ENCODE results near the gene PSMB10. TPM values are rescaled to one million over a fixed set of nuclear protein-coding genes. Genes with fewer than 3 reads are reported as not detected.

Gene PSMB10
- total RNA-seq, 1 donor from 2014 or later, result 1.2 TPM

DNA sequence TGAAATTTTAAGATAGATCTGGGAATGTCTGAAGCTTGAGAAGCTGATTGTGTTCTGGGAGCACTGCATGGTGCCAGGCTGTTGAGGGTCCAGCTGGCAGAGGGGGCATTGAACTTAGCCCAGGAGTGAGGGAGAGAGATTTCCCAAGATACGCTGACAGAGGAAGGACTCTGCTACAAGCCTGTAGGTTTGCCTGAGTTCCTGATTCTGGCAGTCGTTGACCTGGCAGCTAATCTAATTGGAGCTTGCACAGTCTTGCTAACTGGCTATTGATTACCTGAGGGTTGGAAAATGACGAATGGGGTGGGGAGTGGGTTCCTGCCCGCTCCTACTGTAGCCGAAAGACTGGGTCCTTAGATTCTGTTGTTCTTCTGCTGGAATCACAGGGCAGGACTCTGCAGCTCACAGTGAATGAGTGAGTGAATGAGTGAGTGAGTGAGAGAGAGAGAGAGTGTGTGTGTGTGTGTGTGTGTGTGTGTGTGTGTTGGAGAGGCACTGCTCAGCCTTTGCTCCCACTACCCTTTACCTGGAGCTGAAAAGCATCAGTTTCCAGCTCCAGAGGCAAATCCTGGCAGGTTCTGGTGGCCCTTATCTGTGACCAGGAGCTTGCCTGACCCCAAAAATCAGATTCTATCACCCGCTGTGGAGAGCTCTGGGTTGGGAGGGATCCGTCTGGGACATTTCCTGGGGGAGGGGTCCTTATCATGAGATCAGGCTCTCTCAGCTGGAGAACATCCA, 21.7 kb downstream of the PSMB10 start:
- Histone ChIP-seq H3K9me3 (ENCODE audit: low read depth) (no peaks in the 10 kb centered on the region), H3K27ac (no peak overlapping the region), H3K4me3 (no peak overlapping the region), H3K9ac (no peak overlapping the region), H2AFZ (replicated peaks) (no peak overlapping the region), H3F3A (ENCODE audit: low read depth) (no peaks in the 10 kb centered on the region), H3K27me3 (no peaks in the 10 kb centered on the region), H3K36me3 (no peaks in the 10 kb centered on the region), H4K20me1 (ENCODE audit: low read depth) (peaks cover 24% of the 10 kb centered on the region), H3K79me2 (ENCODE audit: low read depth) (no peaks in the 10 kb centered on the region), H3K4me1 (no peaks in the 10 kb centered on the region), H3K4me2 (no peak overlapping the region)
- TF ChIP-seq EZH2 (IDR thresholded peaks at IDR 0.05) (no peak), EZH2phosphoT487 (IDR thresholded peaks at IDR 0.05) (no peak)
- TF ChIP-seq, protein P1, sequence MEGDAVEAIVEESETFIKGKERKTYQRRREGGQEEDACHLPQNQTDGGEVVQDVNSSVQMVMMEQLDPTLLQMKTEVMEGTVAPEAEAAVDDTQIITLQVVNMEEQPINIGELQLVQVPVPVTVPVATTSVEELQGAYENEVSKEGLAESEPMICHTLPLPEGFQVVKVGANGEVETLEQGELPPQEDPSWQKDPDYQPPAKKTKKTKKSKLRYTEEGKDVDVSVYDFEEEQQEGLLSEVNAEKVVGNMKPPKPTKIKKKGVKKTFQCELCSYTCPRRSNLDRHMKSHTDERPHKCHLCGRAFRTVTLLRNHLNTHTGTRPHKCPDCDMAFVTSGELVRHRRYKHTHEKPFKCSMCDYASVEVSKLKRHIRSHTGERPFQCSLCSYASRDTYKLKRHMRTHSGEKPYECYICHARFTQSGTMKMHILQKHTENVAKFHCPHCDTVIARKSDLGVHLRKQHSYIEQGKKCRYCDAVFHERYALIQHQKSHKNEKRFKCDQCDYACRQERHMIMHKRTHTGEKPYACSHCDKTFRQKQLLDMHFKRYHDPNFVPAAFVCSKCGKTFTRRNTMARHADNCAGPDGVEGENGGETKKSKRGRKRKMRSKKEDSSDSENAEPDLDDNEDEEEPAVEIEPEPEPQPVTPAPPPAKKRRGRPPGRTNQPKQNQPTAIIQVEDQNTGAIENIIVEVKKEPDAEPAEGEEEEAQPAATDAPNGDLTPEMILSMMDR (IDR thresholded peaks at IDR 0.05), result no peak
- Mint-ChIP-seq H3K27me3 (ENCODE audit: insufficient read depth, low read depth) (peaks cover 4% of the 10 kb centered on the region), H3K4me1 (peaks cover 3% of the 10 kb centered on the region), H3K36me3 (peaks cover 7% of the 10 kb centered on the region), H3K9me3 (no peaks in the 10 kb centered on the region), H3K4me3 (no peak overlapping the region), H3K27ac (peak overlapping the region; percentile 48)
- no peak for DNase-seq (ENCODE audit: low spot score)

DNA sequence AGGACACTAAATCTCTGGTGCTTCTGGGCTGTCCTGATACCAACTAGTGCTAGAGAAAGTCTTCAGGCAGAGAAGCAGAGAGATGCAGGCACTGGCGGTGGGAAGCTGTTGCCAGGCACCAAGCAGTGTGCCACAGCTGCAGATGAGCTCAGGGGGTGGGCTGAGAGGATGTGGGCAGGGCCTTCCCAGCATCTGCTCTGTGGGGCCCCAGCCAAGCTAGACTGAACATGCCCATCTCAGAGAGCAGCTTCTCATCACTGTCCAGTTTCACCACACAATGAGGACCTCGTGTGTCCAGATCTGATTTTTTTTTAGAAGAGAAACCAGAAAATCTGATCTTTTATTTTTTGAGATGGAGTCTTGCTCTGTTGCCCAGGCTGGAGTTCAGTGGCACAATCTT, 26.5 kb downstream of the PSMB10 start:
- DNase-seq (ENCODE audit: low spot score), result no peak
- no peak overlapping the region for H3K9ac ChIP-seq
- no peak overlapping the region for H3K4me3 ChIP-seq
- H3K4me2 ChIP-seq, result no peak overlapping the region
- H3K4me1 ChIP-seq, result no peaks in the 10 kb centered on the region
- H3K27me3 ChIP-seq, result no peaks in the 10 kb centered on the region
- no peak overlapping the region for H3K27ac ChIP-seq
- H3K9me3 Mint-ChIP-seq, result no peaks in the 10 kb centered on the region
- H2AFZ ChIP-seq (replicated peaks), result no peak overlapping the region
- H3K27me3 Mint-ChIP-seq (ENCODE audit: insufficient read depth, low read depth), result no peaks in the 10 kb centered on the region
- H3K27ac Mint-ChIP-seq, result no peak overlapping the region
- no peak overlapping the region for H3K4me3 Mint-ChIP-seq
- H3K4me1 Mint-ChIP-seq, result peaks cover 7% of the 10 kb centered on the region
- no peak for TF ChIP-seq EZH2 (IDR thresholded peaks at IDR 0.05)
- no peak for TF ChIP-seq EZH2phosphoT487 (IDR thresholded peaks at IDR 0.05)
- TF ChIP-seq, protein P1 (IDR thresholded peaks at IDR 0.05), result no peak
- H3K79me2 ChIP-seq (ENCODE audit: low read depth), result no peaks in the 10 kb centered on the region
- H3F3A ChIP-seq (ENCODE audit: low read depth), result no peaks in the 10 kb centered on the region
- H3K36me3 ChIP-seq, result no peaks in the 10 kb centered on the region
- H3K36me3 Mint-ChIP-seq, result peaks cover 10% of the 10 kb centered on the region
- H3K9me3 ChIP-seq (ENCODE audit: low read depth), result no peaks in the 10 kb centered on the region
- H4K20me1 ChIP-seq (ENCODE audit: low read depth), result peaks cover 9% of the 10 kb centered on the region

DNA sequence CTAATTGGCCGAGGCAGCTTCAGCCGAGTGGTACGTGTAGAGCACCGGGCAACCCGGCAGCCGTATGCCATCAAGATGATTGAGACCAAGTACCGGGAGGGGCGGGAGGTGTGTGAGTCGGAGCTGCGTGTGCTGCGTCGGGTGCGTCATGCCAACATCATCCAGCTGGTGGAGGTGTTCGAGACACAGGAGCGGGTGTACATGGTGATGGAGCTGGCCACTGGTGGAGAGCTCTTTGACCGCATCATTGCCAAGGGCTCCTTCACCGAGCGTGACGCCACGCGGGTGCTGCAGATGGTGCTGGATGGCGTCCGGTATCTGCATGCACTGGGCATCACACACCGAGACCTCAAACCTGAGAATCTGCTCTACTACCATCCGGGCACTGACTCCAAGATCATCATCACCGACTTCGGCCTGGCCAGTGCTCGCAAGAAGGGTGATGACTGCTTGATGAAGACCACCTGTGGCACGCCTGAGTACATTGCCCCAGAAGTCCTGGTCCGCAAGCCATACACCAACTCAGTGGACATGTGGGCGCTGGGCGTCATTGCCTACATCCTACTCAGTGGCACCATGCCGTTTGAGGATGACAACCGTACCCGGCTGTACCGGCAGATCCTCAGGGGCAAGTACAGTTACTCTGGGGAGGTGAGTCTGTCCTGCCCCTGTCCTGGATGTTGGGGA, 27.5 kb downstream of the PSMB10 start:
- Mint-ChIP-seq H3K4me1 (peaks cover 7% of the 10 kb centered on the region), H3K9me3 (no peaks in the 10 kb centered on the region), H3K27me3 (ENCODE audit: insufficient read depth, low read depth) (no peaks in the 10 kb centered on the region), H3K27ac (peak overlapping the region; percentile 2), H3K4me3 (no peak overlapping the region), H3K36me3 (peaks cover 6% of the 10 kb centered on the region)
- no peaks in the 10 kb centered on the region for H3K4me1 ChIP-seq
- H3K27ac ChIP-seq, result no peak overlapping the region
- no peaks in the 10 kb centered on the region for H3K27me3 ChIP-seq
- H2AFZ ChIP-seq (replicated peaks), result no peak overlapping the region
- TF ChIP-seq EZH2 (IDR thresholded peaks at IDR 0.05), result no peak
- no peak for TF ChIP-seq EZH2phosphoT487 (IDR thresholded peaks at IDR 0.05)
- TF ChIP-seq, protein P1 (IDR thresholded peaks at IDR 0.05), result no peak
- no peaks in the 10 kb centered on the region for H3K9me3 ChIP-seq (ENCODE audit: low read depth)
- no peak for DNase-seq (ENCODE audit: low spot score)
- no peaks in the 10 kb centered on the region for H3K79me2 ChIP-seq (ENCODE audit: low read depth)
- no peaks in the 10 kb centered on the region for H3K36me3 ChIP-seq
- peaks cover 12% of the 10 kb centered on the region for H4K20me1 ChIP-seq (ENCODE audit: low read depth)
- H3K4me3 ChIP-seq, result no peak overlapping the region
- H3K9ac ChIP-seq, result no peak overlapping the region
- H3K4me2 ChIP-seq, result no peak overlapping the region
- no peaks in the 10 kb centered on the region for H3F3A ChIP-seq (ENCODE audit: low read depth)
